ENCODE results near the gene RCAN1. TPM values are rescaled to one million over a fixed set of nuclear protein-coding genes. Genes with fewer than 3 reads are reported as not detected.
"Not testable (repeated sequence)": the region's sequence is repeated elsewhere in the genome, so short reads cannot be mapped to it uniquely, and the experiment has no call there.

RCAN1 gene
- total RNA-seq, 2 donors from 2014 or later = 59.6 to 180 TPM

GRCh38 chr21:34625030-34625593 lies 10.2 kb upstream of the RCAN1 start:
- DNase-seq (ENCODE audit: low spot score) = no peak
- intact Hi-C loops (cut with DNase I) = no loop called here

DNA sequence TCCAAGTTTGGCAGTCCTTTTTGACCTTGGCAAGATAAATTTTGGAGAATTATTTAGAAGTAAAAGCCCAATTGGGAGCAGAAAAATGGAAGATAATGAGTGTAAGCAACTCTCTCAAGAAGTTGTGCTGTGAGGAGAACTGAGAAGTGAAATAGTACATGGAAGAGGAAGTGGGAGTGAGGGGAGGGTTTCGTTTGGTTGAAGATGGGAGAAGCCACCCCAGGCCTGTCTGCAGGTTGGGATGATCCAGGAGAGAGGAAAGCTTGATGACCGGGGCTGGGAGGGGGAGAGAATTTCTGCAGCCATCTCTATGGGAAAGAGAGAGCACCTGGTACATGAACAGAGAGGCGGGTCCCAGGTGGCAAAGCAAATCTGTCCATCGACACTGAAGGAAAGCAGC lies 8.6 kb upstream of the RCAN1 start:
- no peak for DNase-seq (ENCODE audit: low spot score)
- intact Hi-C loops (cut with DNase I) = no loop called here

- intact Hi-C loops (cut with DNase I) = no loop called here
- no peak for DNase-seq (ENCODE audit: low spot score)
Measured at GRCh38 chr21:34621434-34622350, 6.8 kb upstream of the RCAN1 start.

GRCh38 chr21:34619841-34620665 lies 5.1 kb upstream of the RCAN1 start:
- intact Hi-C loops (cut with DNase I) = no loop called here
- no peak for DNase-seq (ENCODE audit: low spot score)

DNA sequence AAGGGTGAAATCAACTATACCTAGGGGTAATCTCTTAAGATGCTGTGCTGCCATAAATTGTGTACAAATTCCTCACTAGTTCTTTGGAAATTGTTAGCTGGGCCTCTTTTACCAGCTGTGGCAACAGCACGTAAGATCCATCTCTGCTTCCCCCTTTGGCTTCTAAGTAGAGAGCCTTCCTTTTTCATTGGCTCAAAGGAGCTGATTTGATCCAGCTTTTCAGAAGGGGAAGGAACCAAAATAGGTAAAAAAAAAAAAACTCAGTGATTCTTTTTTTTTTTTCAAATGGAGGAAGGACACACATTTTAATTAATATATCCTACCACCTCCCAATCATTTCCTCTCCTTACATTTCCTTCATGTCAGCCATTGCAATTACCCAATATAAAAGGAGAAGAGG lies 4.0 kb upstream of the RCAN1 start:
- DNase-seq (ENCODE audit: low spot score) = no peak
- intact Hi-C loops (cut with DNase I) = no loop called here

- DNase-seq (ENCODE audit: low spot score) = no peak
- intact Hi-C loops (cut with DNase I) = no loop called here
Measured at GRCh38 chr21:34617753-34618339, 2.9 kb upstream of the RCAN1 start.

- no peak for DNase-seq (ENCODE audit: low spot score)
- intact Hi-C loops (cut with DNase I) = no loop called here
Measured at GRCh38 chr21:34615487-34615814, 538 bp upstream of the RCAN1 start.

GRCh38 chr21:34613679-34614627 lies 960 bp downstream of the RCAN1 start:
- intact Hi-C loops (cut with DNase I) = no loop called here

DNA sequence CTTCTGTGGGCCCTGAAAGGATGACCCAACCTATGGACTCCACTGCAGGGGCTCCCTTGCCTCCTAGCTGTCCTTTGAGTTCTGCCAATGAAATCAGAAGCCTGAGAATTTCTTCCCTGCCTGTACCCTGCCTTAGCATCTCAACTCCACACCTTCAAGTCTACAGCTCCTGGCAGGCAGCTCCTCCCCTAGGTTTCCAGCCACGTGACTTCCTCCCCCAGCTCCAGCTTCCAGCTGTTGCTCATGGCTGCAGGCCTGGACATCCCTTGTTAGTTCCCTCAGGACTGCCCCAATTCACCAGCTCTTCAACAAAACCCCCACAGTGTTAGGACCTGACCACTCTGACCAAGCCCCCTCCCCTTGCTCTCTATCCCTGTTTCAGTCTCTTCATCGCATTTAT lies 2.4 kb downstream of the RCAN1 start:
- no peak for DNase-seq (ENCODE audit: low spot score)
- intact Hi-C loops (cut with DNase I) = no loop called here

More at GRCh38 chr21:34613679-34614627, 960 bp downstream of the RCAN1 start:
- no peak for DNase-seq (ENCODE audit: low spot score)

DNA sequence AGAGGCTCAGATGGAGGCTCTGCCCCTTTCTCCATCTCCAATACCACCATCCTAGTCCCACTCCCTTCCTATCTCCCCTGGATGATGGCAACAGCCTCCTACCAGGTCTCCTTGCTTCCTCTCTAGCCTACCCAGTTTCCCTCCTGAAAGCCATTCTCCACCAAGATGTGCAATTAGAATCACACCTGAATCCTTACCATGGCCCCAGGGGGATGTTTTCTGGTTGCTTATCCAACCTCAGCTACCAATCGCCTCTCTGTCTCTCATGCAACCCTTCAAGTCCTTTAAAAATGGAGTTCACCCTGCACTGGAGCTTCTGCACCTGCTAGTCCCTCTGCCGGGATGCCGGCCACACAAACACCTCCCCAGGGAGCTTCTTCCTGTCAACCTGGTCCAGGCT lies 2.9 kb downstream of the RCAN1 start:
- DNase-seq (ENCODE audit: low spot score) = no peak
- intact Hi-C loops (cut with DNase I) = no loop called here

GRCh38 chr21:34611528-34611927 lies 3.4 kb downstream of the RCAN1 start:
- DNase-seq (ENCODE audit: low spot score) = no peak
- intact Hi-C loops (cut with DNase I) = no loop called here

DNA sequence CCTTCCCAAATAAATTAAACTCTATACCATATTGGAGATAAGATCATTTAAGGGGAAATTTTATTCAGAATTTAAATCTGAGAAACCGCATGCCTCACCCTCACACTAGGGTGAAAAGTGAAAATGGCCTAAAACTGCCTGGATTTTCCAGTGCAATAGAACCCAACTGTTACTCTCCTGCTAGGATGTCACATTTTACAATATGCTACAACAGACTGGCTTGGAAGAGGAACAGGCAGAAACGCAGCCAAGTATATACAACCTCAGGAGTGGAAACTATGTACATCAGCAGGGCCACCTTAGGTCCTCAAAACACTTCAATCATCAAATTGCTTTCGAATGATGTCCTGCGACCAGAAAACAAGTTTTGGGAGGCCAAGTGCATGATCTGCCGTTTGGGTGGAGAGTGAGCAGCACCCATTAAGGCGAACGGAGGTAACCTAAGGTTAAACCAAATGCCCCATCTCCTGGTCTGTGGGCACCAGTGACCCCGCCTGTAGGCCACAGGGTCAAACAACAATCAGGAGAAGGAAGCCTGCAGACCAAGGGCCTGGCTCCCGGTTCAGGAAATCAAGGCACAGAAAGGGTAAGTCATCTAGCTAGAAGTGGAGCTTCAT lies 4.9 kb downstream of the RCAN1 start:
- intact Hi-C loops (cut with DNase I) = no loop called here
- no peak for DNase-seq (ENCODE audit: low spot score)

- intact Hi-C loops (cut with DNase I) = no loop called here
- no peak for DNase-seq (ENCODE audit: low spot score)
Measured at GRCh38 chr21:34609244-34609932, 5.5 kb downstream of the RCAN1 start.

GRCh38 chr21:34607376-34607775 lies 7.5 kb downstream of the RCAN1 start:
- DNase-seq (ENCODE audit: low spot score); intact Hi-C loops (cut with DNase I): not testable (repeated sequence)

DNA sequence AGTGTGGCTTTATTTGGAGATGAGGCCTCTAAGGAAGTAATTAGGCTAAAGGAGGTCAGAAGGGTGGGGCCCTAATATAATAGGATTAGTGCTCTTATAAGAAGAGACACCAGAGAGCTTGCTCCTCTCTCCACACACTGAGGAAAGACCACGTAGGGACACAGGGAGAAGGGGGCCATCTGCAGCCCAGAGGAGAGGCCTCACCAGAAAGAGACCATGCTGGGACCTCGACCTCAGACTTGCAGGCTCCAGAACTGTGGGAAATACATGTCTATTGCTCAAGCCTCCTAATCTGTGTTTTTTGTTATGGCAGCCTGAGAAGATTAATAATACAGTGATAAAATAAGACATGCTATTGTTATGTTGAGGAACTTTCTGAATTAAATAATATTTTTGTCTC lies 8.3 kb downstream of the RCAN1 start:
- no peak for DNase-seq (ENCODE audit: low spot score)

DNA sequence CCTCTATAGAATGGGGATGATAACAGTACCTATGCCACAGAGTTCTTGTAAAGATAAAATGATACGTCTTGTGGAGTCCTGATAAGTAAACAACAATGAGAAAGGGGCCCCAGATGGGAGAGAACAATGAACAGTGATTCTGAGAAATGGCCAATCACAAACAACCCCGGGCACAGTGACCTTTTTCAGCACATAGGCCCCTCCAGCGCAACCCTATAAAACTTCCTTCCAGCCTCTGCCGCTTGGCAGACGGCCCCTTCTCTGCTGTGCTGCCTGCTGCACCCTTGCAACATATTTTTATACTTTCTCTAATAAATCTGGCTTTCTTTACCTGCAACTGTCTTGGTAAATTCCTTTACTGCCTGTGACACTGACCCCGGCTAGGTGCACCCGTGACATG lies 8.9 kb downstream of the RCAN1 start:
- no peak for DNase-seq (ENCODE audit: low spot score)
- intact Hi-C loops (cut with DNase I) = no loop called here

More for the DNA sequence above, 8.3 kb downstream of the RCAN1 start:
- intact Hi-C loops (cut with DNase I) = no loop called here

GRCh38 chr21:34604956-34605355 lies 10.0 kb downstream of the RCAN1 start:
- intact Hi-C loops (cut with DNase I); DNase-seq (ENCODE audit: low spot score): not testable (repeated sequence)

DNA sequence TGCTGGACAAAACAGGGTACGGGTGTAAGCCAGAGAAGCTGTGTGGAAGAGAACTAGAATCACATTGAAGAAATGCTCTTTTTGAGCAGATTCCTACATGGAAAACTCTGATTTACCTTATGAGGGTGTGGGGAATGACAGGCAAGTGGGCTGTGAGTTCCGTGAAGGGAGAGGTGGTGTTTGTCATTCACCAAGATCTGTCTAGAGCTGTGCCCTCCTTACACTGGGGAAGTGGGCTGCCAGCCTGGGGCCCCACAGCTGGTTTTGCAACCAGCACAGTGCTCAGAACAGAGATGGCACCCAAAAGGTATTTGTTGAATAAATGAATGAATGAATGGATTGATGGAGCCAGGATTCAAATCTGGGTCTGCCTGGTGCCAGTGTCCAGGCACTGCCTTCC lies 10.4 kb downstream of the RCAN1 start:
- DNase-seq (ENCODE audit: low spot score) = no peak
- intact Hi-C loops (cut with DNase I) = no loop called here

All from posterior vena cava (tissue), 2 donors.